ENCODE measurements around the gene ARMC2.
"Not testable (repeated sequence)": the region's sequence is repeated elsewhere in the genome, so short reads cannot be mapped to it uniquely, and the experiment has no call there.

- TF ChIP-seq ZNF274 (IDR thresholded peaks at IDR 0.05; ENCODE audit: low read depth, low read length); SUZ12 (IDR thresholded peaks at IDR 0.05; ENCODE audit: extremely low read depth, insufficient read depth, insufficient read length): not testable (repeated sequence)
Observed at GRCh38 chr6:108890898-108891297, 42.7 kb downstream of the ARMC2 start.

All from NT2/D1 (cell line).